Sigmoid colon (tissue), 3 donors: ENCODE results near the gene SDK1.

Experiments used
- CTCF ChIP-seq, 4 experiments: fragments of 450-650 bp in 3 of 4; fragments of 200-600 bp in 1 of 4; IDR thresholded peaks; one replicate each; pipeline ENCODE4 v1.5.1; 2016 to 2019; ENCODE audit warnings: antibody characterized with exemption in 4 of 4, mild to moderate bottlenecking in 3 of 4, moderate library complexity in 2 of 4
- POLR2A ChIP-seq, 2 donors: fragments of 450-650 bp; IDR thresholded peaks; one replicate each; pipeline ENCODE4 v1.6.1; 2016; ENCODE audit warnings: antibody characterized with exemption in 2 of 2, mild to moderate bottlenecking in 2 of 2, moderate library complexity in 2 of 2

- TF ChIP-seq POLR2A (IDR thresholded peaks at IDR 0.05) (no peak), CTCF (IDR thresholded peaks at IDR 0.05) (no peak)
These were observed 25.2 kb downstream of the SDK1 start for GRCh38 chr7:3326246-3326645.
